ENCODE results near the gene GUCY2D.
"Not testable (repeated sequence)": the region's sequence is repeated elsewhere in the genome, so short reads cannot be mapped to it uniquely, and the experiment has no call there.

GUCY2D gene

DNA sequence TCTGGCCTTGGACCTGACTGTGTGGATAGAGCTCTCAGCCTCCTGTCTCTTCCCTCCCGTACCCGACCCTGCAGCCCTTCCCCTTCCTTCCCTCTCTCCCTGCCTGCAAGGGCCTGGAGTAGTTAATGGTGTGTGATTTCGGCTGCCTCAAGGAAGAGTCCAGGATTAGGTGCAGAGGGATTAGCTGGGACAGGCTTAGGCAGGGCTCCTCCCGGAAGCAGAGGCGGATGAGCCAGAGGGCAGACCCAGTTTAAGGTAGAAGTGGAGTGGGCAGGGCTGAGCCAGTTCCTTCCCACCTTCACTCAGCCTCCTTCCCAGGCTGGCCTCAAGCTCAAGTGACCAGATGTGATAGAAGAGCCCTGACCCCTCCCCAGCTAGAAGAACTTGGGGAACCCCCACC is 16.8 kb downstream of the GUCY2D start:
- DNase-seq = no peak

DNA sequence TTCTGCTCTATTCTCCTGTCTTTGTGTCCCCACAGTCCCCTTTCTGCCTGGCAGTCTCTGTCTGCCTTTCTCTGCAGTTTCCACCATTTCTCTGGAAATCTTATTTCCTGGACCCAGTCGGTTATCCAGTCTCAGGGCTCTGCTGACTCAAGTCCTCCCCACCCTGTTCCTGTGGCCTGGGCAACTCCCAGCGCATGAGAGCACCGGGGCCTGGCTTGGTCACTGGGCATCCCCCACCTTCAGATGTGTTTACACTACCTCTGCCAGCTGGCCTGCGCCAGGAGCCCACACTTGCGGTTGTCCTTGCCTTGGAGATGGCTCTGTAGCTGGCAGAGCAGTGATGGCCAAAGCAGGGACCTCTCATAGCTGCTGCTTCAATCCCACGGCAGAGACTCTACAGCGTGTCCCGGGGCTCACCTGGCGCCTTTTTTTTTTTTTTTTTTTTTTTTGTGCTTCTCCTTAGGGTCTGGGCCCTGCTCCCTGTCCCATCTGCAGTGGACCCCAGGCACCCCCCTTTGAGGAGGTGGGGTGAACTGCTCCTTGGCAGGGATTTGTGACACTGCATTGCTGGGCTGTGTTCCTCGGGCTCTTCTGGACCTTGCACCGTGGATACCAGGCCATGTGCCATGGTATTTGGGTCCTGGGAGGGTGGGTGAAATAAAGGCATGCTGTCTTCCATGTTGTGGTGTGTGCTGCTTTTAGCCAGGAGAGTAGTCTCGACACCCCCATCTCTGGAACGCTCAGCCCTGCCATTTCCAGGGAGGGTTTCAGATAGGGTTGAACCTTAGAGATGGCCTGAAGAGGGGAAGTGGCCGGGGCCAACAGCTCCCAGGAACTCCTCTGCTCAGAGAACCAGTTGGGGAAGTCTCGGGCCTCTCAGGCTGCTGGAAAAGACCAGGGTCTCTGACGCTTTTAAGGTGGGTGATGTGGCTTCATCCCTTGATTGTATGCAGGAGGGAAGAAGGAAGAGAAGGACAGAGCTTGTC is 17.5 kb downstream of the GUCY2D start:
- no peak for DNase-seq

- DNase-seq = no peak
These were observed 18.6 kb downstream of the GUCY2D start for GRCh38 chr17:8020776-8021564.

DNA sequence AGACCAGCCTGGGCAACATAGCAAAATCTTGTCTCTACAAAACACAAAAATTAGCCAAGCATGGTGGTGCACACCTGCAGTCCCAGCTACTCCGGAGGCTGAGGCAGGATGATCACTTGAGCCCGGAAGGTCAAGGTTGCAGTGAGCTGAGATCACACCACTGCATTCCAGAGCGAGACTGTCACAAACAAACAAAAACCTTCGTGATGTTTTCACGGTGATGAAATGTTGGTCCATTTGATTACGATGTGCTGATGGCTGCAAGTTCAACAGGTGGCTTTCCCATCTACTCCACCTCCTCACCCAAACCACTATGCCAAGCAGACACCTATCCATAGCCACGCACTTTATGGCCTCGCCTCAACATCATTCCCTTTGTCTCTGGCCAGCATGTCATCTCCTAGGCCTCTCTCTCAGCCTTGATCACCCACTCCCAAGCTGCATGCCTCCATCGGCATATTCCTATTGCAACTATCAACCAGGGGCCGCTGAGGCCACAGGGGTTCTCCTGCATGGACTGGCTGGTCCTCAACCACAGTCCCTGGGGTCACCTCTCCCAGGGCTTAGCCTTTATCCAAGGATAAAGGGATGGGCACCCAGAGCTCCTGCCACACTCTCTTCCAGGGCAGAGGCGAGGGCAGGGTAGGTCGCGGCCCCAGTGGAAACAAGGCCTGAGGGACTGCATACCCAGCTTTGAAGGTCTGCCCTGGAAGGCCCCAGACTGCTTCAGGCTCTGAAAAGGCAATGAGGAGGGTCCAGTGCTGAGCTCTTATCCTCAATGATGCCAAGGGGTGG is 19.3 kb downstream of the GUCY2D start:
- DNase-seq = no peak

GRCh38 chr17:8022360-8023003 is 20.1 kb downstream of the GUCY2D start:
- DNase-seq = no peak

DNA sequence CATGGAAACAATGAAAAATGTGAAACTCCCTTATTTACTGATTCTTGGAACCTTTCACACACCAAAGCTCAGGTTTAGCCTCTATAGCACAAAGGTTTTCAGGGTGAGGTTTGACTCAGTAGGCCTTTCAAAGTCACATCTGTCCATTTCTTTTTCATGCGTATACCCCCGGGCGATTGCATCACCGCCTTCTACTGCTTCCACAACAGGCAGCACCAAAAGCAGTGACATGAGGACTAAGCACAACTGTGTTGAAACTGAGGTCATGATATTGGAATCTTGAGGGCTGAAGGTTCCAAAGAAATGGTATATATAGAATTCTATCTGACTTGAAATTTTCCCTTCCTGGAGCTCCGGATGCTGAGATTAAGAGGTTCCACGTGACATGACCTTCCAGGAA is 21.7 kb downstream of the GUCY2D start:
- not testable (repeated sequence) for DNase-seq

DNA sequence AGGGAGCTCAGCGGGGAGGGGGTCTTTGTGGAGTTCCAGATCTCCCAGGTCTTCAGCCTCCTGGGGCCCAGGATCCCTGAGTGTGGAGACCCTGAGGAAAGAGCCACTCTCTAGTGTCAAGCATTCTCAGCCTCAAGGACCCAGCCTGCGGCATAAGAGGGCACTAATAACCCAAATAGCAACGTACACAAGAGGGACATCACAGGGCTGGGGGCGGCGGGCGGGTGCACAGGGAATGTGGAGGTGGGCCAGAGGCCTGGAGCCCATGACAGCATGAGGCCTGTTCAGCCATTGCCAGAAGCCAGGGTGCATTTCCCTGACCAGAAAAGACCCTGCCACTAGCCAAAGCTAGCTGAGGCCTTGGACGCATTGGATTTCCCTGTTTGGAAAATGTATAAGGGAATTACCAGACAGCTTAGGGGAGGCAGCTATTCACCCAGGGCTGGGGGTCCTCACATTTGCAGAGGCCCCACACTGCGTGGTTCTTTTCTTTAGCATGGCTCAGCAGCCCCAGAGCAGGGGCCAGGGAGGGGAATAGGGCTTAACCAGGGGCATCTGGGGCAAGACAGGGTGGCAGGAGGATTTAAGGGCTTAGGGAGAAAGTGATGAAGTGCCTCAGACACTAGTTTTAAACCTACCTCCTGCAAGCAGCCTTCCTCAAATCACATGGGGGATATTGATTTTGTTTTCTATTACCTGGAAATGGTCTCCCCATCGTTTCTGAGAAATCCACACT is 22.9 kb downstream of the GUCY2D start:
- DNase-seq = no peak

- no peak for DNase-seq
These were observed 26.7 kb downstream of the GUCY2D start for GRCh38 chr17:8029121-8029520.

DNA sequence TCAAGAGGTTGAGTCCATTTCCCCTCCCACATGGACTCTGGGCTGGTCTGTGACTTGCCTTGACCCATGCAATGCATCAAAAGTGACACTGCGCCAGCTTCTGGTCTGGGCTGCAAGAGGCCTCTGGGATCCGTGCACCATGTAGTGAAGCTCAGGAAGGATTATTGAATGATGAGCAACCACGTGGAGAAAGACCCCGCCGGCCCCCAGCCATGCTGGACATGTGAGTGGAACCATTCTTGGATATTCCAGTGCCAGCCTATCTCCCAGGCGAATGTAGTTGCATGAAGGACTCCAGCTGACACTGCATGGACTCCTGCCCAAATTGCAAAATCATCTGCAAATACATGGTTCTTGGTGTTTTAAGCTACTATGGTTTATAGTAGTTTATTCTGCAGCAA is 28.8 kb downstream of the GUCY2D start:
- no peak for DNase-seq

GRCh38 chr17:8031950-8032349 is 29.5 kb downstream of the GUCY2D start:
- DNase-seq = no peak

DNA sequence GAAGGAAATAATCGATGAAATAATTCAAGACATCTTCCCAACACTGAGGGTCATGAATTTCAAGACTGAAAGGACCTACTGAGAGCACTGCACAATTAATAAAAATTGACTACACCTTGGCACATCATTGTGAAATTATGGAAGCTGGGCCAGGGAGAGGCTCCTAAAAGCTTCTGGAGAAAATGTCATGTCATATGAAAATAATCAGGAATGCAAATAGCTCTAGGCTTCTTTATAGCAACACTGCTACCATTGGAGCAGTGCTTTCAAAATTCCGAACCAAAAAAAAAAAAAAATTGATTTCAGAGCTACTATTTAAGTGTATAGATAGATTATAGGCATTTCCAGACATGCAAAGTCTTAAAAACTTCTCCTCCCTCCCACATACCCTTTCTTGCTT is 30.0 kb downstream of the GUCY2D start:
- DNase-seq = no peak

- no peak for DNase-seq
These were observed 36.7 kb downstream of the GUCY2D start, which contains the start of gene ALOX15B for GRCh38 chr17:8038954-8039610. TSS of gene ALOX15B (plus strand) at chr17:8039059. CDS start at chr17:8039156, 97 bp downstream.

GRCh38 chr17:8039611-8040168 is 37.3 kb downstream of the GUCY2D start:
- no peak for DNase-seq

DNA sequence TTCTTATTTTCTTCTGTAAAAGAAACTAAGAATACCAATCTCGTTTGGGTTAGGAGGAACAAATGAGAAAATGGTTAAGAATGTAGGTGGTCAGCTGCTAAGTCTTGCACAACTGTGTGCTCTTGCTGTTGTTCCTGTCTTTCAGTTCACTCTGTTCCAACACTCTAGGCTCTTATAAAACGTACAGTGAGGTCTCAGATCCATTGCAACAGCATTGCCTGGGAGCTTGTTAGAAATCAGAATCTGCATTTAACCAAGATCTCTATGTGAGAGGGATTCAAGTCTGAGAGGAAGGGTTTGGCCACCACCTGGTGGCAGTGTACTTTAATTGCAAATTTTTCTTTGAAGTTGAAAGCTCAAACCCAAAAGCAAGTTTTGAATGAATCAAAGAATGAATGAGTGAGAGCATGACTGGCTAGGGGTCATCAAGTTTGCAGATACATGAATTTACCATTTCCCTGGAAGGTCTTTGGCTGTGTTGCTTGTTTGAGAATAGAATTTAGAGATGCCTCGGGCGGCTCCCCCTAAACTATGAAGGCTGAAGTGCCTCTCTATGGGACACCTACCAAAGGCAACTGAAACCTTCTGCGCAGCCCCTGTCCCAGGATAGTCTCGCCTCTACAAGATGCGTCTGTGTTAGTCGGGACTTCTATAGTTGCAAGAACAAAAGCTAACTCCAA is 39.0 kb downstream of the GUCY2D start:
- DNase-seq = peak; percentile 27

DNA sequence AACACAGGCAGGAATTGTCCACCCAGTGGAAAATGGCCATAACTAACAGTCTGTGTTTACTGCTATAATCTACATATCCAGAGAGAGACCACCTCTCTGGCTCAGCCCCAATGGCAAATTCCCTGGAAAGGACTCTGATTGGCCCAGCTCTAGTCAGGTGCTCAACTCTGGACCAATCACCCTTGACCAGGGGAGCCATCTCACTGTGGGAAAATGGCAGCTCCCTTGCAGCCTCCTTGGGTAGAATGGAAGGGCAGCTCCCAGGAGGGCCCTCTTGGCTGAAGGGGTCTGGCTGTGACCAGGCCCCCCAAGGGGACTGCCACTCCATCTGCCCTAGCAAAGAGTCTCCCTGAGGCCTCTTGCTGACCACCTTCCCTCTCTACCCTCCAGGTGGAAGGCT is 39.6 kb downstream of the GUCY2D start:
- DNase-seq = no peak

- no peak for DNase-seq
These were observed 42.7 kb downstream of the GUCY2D start for GRCh38 chr17:8044819-8045810.

DNA sequence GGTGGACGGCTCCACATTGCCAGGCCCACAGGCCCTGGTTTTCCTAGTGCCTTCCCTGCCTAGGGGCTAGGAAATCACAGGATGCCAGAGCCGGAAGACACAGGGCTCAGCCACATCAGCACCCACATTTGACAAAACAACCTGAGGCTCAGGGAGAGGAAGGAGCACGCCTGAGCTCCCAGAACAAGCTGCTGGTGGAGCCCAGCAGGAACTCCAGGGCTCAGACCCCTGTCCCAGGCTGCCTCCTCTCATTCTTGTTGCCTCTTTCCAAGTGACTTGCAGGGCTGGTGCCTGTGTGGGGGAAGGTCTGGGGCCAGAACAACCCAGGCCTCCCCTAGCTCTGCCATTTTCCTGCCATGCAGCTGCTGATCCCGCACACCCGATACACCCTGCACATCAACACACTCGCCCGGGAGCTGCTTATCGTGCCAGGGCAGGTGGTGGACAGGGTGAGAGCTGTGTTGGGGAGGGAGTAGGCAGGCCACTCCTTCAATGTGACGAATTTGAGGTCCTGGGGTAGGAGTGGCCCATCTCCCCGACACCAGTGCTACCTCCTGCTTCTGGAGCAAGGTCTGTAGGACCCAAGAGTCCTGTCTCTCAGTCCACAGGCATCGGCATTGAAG is 44.0 kb downstream of the GUCY2D start:
- no peak for DNase-seq

Measured in central memory CD4-positive, alpha-beta T cell (primary cell).